Measurements from ENCODE around the gene PDYN.
A peak's percentile ranks its signal among the peaks of the same experiment; 100 is the strongest.

Gene PDYN

GRCh38 chr20:1997483-1998192 lies 3.8 kb upstream of the PDYN start:
- no peak for DNase-seq (ENCODE audit: low read depth)
- no peak overlapping the region for H3K4me3 ChIP-seq (ENCODE audit: control insufficient read depth, low read depth, low read length)
- no peak for TF ChIP-seq CTCF (conservative IDR thresholded peaks at IDR 0.05; ENCODE audit: control insufficient read depth, insufficient read depth, low read depth, low read length)

- H3K4me3 ChIP-seq (ENCODE audit: control insufficient read depth, low read depth, low read length): no peak overlapping the region
- DNase-seq (ENCODE audit: low read depth): no peak
- no peak for TF ChIP-seq CTCF (conservative IDR thresholded peaks at IDR 0.05; ENCODE audit: control insufficient read depth, insufficient read depth, low read depth, low read length)
These were observed 1.9 kb upstream of the PDYN start for GRCh38 chr20:1995531-1996310.

GRCh38 chr20:1994627-1995026 lies 769 bp upstream of the PDYN start:
- H3K4me3 ChIP-seq (ENCODE audit: control insufficient read depth, low read depth, low read length): no peak overlapping the region
- no peak for DNase-seq (ENCODE audit: low read depth)
- no peak for TF ChIP-seq CTCF (conservative IDR thresholded peaks at IDR 0.05; ENCODE audit: control insufficient read depth, insufficient read depth, low read depth, low read length)

- no peak overlapping the region for H3K4me3 ChIP-seq (ENCODE audit: control insufficient read depth, low read depth, low read length)
- DNase-seq (ENCODE audit: low read depth): no peak
- TF ChIP-seq CTCF (conservative IDR thresholded peaks at IDR 0.05; ENCODE audit: control insufficient read depth, insufficient read depth, low read depth, low read length): no peak
These were observed 1.3 kb downstream of the PDYN start for GRCh38 chr20:1992359-1993110.

GRCh38 chr20:1987826-1988225 lies 6.0 kb downstream of the PDYN start:
- no peak overlapping the region for H3K4me3 ChIP-seq (ENCODE audit: control insufficient read depth, low read depth, low read length)
- DNase-seq (ENCODE audit: low read depth): peak; percentile 19
- TF ChIP-seq CTCF (conservative IDR thresholded peaks at IDR 0.05; ENCODE audit: control insufficient read depth, insufficient read depth, low read depth, low read length): no peak

- DNase-seq (ENCODE audit: low read depth): no peak
- H3K4me3 ChIP-seq (ENCODE audit: control insufficient read depth, low read depth, low read length): no peak overlapping the region
- no peak for TF ChIP-seq CTCF (conservative IDR thresholded peaks at IDR 0.05; ENCODE audit: control insufficient read depth, insufficient read depth, low read depth, low read length)
These were observed 10.6 kb downstream of the PDYN start for GRCh38 chr20:1983301-1983700.
